Ovary (tissue), 9 donors: ENCODE measurements around the gene FSTL3. TPM values are rescaled to one million over a fixed set of nuclear protein-coding genes. Genes with fewer than 3 reads are reported as not detected.
A peak's percentile ranks its signal among the peaks of the same experiment; 100 is the strongest.

ENCODE experiments used
- DNase-seq, 5 donors: peaks; one replicate each; pipeline ENCODE4 v3.0.0-alpha.2; 2019 to 2020
- H3K27ac ChIP-seq, 2 donors: fragments of 200-600 bp; one replicate each; pipeline versions ENCODE4 v1.5.1 to v1.8.0; 2019 to 2022
- H3K27me3 ChIP-seq: fragments of 200-600 bp; one replicate; pipeline ENCODE4 v1.8.0; 2022
- H3K36me3 ChIP-seq: fragments of 200-600 bp; sonication (generic); one replicate; pipeline ENCODE4 v1.5.1; 2019
- H3K4me1 ChIP-seq: one replicate; pipeline ENCODE4 v1.8.1; 2013; ENCODE audit warnings: mild to moderate bottlenecking, moderate library complexity; ENCODE audit not compliant: insufficient read depth
- H3K4me3 ChIP-seq: fragments of 200-600 bp; sonication (generic); one replicate; pipeline ENCODE4 v1.5.1; 2017
- H3K9me3 ChIP-seq, 2 donors: fragments of 200-600 bp in 1 of 2; sonication (generic) in 1 of 2; one replicate each; pipeline versions ENCODE4 v1.5.1 to v1.8.1; 2013 to 2019; ENCODE audit warnings: mild to moderate bottlenecking in 1 of 2, moderate library complexity in 1 of 2
- CTCF ChIP-seq, 3 donors: fragments of 450-650 bp in 2 of 3; fragments of 200-600 bp in 1 of 3; IDR thresholded peaks; one replicate each; pipeline versions ENCODE4 v1.5.1 to v1.8.0; 2016 to 2022; ENCODE audit warnings: antibody characterized with exemption in 3 of 3, mild to moderate bottlenecking in 1 of 3
- EP300 ChIP-seq: sonication (generic); formaldehyde crosslinking; IDR thresholded peaks from one replicate; pipeline ENCODE4 v1.6.1; 2017; ENCODE audit warnings: antibody characterized with exemption
- POLR2A ChIP-seq: fragments of 450-650 bp; IDR thresholded peaks from one replicate; pipeline ENCODE4 v1.6.1; 2017; ENCODE audit warnings: antibody characterized with exemption, mild to moderate bottlenecking, moderate library complexity
- WGBS, 3 donors: extraction: QIAGEN DNeasy Blood & Tissue Kit in 1 of 3; methylation state at CpG; one replicate each; pipeline versions ENCODE4 v1.1.5 to v1.1.7; 2013 to 2017; 5-methylcytosine and 5-hydroxymethylcytosine counted together
- intact Hi-C, 4 donors: fragments of 100-400 bp; cut with DNase I; formaldehyde crosslinking; loops; one replicate each; pipeline versions ENCODE4 v1.11.0 to v1.15.1; 2022 to 2023
- polyA plus RNA-seq, 2 donors: library from polyadenylated mRNA; stranded (reverse); fragments of 200-250 nt in 1 of 2; fragments of 350-450 nt in 1 of 2; fragmentation: Illumina TruSeq in 1 of 2; extraction: RNeasy Lipid Tissue Mini Kit (QIAGEN cat#74804) in 1 of 2; gene quantifications; one replicate each; pipeline ENCODE4 v1.2.3, GENCODE V29; 2013 to 2014
- total RNA-seq, 7 donors: library from RNA; depleted of rRNA in 2 of 7; stranded (reverse); fragments of >200 nt in 2 of 7; fragmentation: NEBNext Ultra II Directional in 3 of 7; extraction: Animal tissue kit (Norgen Biotek cat#: 25700) in 3 of 7; gene quantifications; one replicate each; pipeline versions ENCODE4 v1.1.0 to v1.2.4, GENCODE V29; 2016 to 2023
- donor health status: DM: no; HTN: no; CAD: no; lungs with moderate emphysema.
- donor health status: DM: no; HTN: no; CAD: no.
- donor health status: Bipolar disorder and iron deficiency.
- donor health status: DM: yes; HTN: yes; CAD: no.
- donor health status: DM: no; HTN: no; CAD: no.
- donor health status: DM: yes; HTN: yes; CAD: no.

Gene FSTL3
- total and polyA plus RNA-seq, 9 donors: 16.9 to 141 (median 39.9) TPM

- WGBS, 3 donors: 23 to 45% (median 30%) methylated on average over 16 to 20 of the region's 20 CpGs
- intact Hi-C loops: loop anchor here in 2 of 4 donors (5.0 to 10.0 kb wide), 2 partner anchors 71 to 234 kb away; partner anchors contain the start of genes MED16 (in 1 of the 2) and RNU6-9 (in 1 of the 2)
- Histone ChIP-seq H3K4me1 (peaks cover 33% of the 10 kb centered on the region), H3K4me3 (peak overlapping the region; percentile 86), H3K9me3 (no peaks in the 10 kb centered on the region), H3K27ac (peak overlapping the region; percentile 4 to 25), H3K27me3 (no peaks in the 10 kb centered on the region), H3K36me3 (no peaks in the 10 kb centered on the region)
- TF ChIP-seq POLR2A (no peak), CTCF (IDR thresholded peaks at IDR 0.05) (no peak), EP300 (no peak)
- no peak for DNase-seq
Measured at GRCh38 chr19:660793-661426, 15.3 kb upstream of the FSTL3 start.

GRCh38 chr19:661427-662196, 14.6 kb upstream of the FSTL3 start:
- DNase-seq: no peak
- Histone ChIP-seq H3K4me1 (peaks cover 33% of the 10 kb centered on the region), H3K9me3 (no peaks in the 10 kb centered on the region), H3K36me3 (no peaks in the 10 kb centered on the region), H3K4me3 (peak overlapping the region; percentile 86), H3K27ac (peak overlapping the region; percentile 25 to 69), H3K27me3 (no peaks in the 10 kb centered on the region)
- TF ChIP-seq POLR2A: no peak
- no peak for TF ChIP-seq CTCF (IDR thresholded peaks at IDR 0.05)
- no peak for TF ChIP-seq EP300
- 11 to 22% (median 12%) methylated on average over 31 of the region's 31 CpGs for WGBS, 3 donors
- intact Hi-C loops: loop anchor here in 2 of 4 donors (5.0 to 10.0 kb wide), 2 partner anchors 71 to 233 kb away; partner anchors contain the start of genes MED16 (in 1 of the 2) and RNU6-9 (in 1 of the 2)

- WGBS, 3 donors: 0 to 1% (median 0%) methylated on average over 53 to 81 of the region's 81 CpGs
- no peak for TF ChIP-seq EP300
- no peak for TF ChIP-seq CTCF (IDR thresholded peaks at IDR 0.05)
- TF ChIP-seq POLR2A: no peak
- Histone ChIP-seq H3K4me3 (peak overlapping the region; percentile 86), H3K36me3 (no peaks in the 10 kb centered on the region), H3K27me3 (no peaks in the 10 kb centered on the region), H3K9me3 (no peaks in the 10 kb centered on the region), H3K27ac (peak overlapping the region; percentile 67 to 69), H3K4me1 (peaks cover 30% of the 10 kb centered on the region)
- intact Hi-C loops: loop anchor here in 2 of 4 donors (5.0 to 10.0 kb wide), 2 partner anchors 70 to 232 kb away; partner anchors contain the start of genes MED16 (in 1 of the 2) and RNU6-9 (in 1 of the 2)
- DNase-seq: peak in 1 of 5 donors; percentile 63
Measured at GRCh38 chr19:662207-662961, 13.8 kb upstream of the FSTL3 start.
